GM19193 (cell line): Measurements from ENCODE around the gene DDO.

Experiments used
- POLR2A ChIP-seq: IDR thresholded peaks from 4 replicates; pipeline ENCODE4 v1.6.1; 2011; ENCODE audit not compliant: insufficient read depth, insufficient read length; ENCODE audit errors: extremely low read depth

The DDO gene

GRCh38 chr6:110351546-110351945, 63.8 kb downstream of the DDO start:
- no peak for TF ChIP-seq POLR2A

- no peak for TF ChIP-seq POLR2A
Measured at GRCh38 chr6:110348961-110349690, 66.2 kb downstream of the DDO start.

GRCh38 chr6:110345025-110345424, 70.3 kb downstream of the DDO start:
- no peak for TF ChIP-seq POLR2A

GRCh38 chr6:110342759-110343158, 72.6 kb downstream of the DDO start:
- no peak for TF ChIP-seq POLR2A
